ENCODE results near the gene CD8A. TPM values are rescaled to one million over a fixed set of nuclear protein-coding genes. Genes with fewer than 3 reads are reported as not detected.

Gene CD8A
- total RNA-seq, 1 donor from 2014 or later, result 0.34 TPM

Other genes with a start within 250 kb of the CD8A start
- 19.0 and 21.9 TPM in 2 replicates for gene CHMP3, start 227.5 kb downstream of the CD8A start, total RNA-seq (ENCODE audit: low replicate concordance)
- 15.9 and 26.5 TPM in 2 replicates for gene RNF103, start 167.0 kb downstream of the CD8A start, total RNA-seq (ENCODE audit: low replicate concordance)
- 74.5 and 107 TPM in 2 replicates for gene RMND5A, start 70.6 kb downstream of the CD8A start, total RNA-seq (ENCODE audit: low replicate concordance)
- gene CD8B, start 71.0 kb upstream of the CD8A start, total RNA-seq (ENCODE audit: low replicate concordance), result not detected in 2 replicates
- gene RGPD1, start 151.2 kb upstream of the CD8A start, total RNA-seq (ENCODE audit: low replicate concordance), result 11.2 and 19.6 TPM in 2 replicates
- gene PLGLB1, start 230.9 kb upstream of the CD8A start, total RNA-seq (ENCODE audit: low replicate concordance), result 1.6 and 2.4 TPM in 2 replicates